PC-9 (cell line): ENCODE results near the gene LRRC8C. TPM values are rescaled to one million over a fixed set of nuclear protein-coding genes. Genes with fewer than 3 reads are reported as not detected.
"Not testable (repeated sequence)": the region's sequence is repeated elsewhere in the genome, so short reads cannot be mapped to it uniquely, and the experiment has no call there.

Experiments used
- BruUV-seq: library from RNA; stranded (reverse); fragments of 400-500 nt; replicated peaks from 2 replicates; lab custom pipeline; 2021; lab: Mats Ljungman, UMichigan
- CTCF ChIA-PET: fragments of 300-600 bp; sonication (Branson Sonifier 250); formaldehyde crosslinking; loops from one replicate; lab custom pipeline; 2022; ENCODE audit warnings: antibody characterized with exemption; lab: Charles Lee
- POLR2A ChIA-PET: fragments of 300-600 bp; sonication (Branson Sonifier 250); formaldehyde crosslinking; loops from one replicate; lab custom pipeline; 2022; ENCODE audit warnings: antibody characterized with exemption; ENCODE audit not compliant: unreplicated experiment; lab: Charles Lee
- DNase-seq, 2 experiments: peaks; one replicate each; pipeline versions ENCODE4 v3.0.0 to v3.0.0-alpha.2; 2015 to 2022; ENCODE audit warnings: mixed read lengths in 1 of 2
- H2AFZ ChIP-seq: fragments of 200-600 bp; sonication (generic); 2 replicates; pipeline ENCODE4 v1.8.1; 2017; ENCODE audit warnings: antibody characterized with exemption
- H3F3A ChIP-seq: fragments of 200-600 bp; sonication (generic); 2 replicates; pipeline ENCODE4 v1.8.1; 2017; ENCODE audit warnings: antibody characterized with exemption, mild to moderate bottlenecking, low read depth; ENCODE audit not compliant: insufficient read depth
- H3K27ac ChIP-seq: fragments of 200-600 bp; sonication (generic); 2 replicates; pipeline ENCODE4 v1.6.1; 2016; ENCODE audit warnings: mixed run types
- H3K27me3 ChIP-seq: fragments of 200-600 bp; sonication (generic); 2 replicates; pipeline ENCODE4 v1.6.1; 2016; ENCODE audit warnings: low read depth, mixed run types; ENCODE audit not compliant: insufficient read depth
- H3K36me3 ChIP-seq: fragments of 200-600 bp; sonication (generic); 2 replicates; pipeline ENCODE4 v1.6.1; 2016; ENCODE audit warnings: low read depth, mixed run types
- H3K4me1 ChIP-seq: fragments of 200-600 bp; sonication (generic); replicated peaks from 2 replicates; pipeline ENCODE4 v1.6.1; 2016; ENCODE audit warnings: mixed run types; ENCODE audit not compliant: insufficient read depth
- H3K4me2 ChIP-seq: fragments of 200-600 bp; sonication (generic); 2 replicates; pipeline ENCODE4 v1.6.1; 2017; ENCODE audit warnings: mixed run types
- H3K4me3 ChIP-seq: fragments of 200-600 bp; sonication (generic); 2 replicates; pipeline ENCODE4 v1.6.1; 2016; ENCODE audit warnings: mixed run types
- H3K79me2 ChIP-seq: fragments of 200-600 bp; sonication (generic); 2 replicates; pipeline ENCODE4 v1.6.1; 2017; ENCODE audit warnings: low read depth, mixed run types
- H3K9me2 ChIP-seq: fragments of 200-600 bp; sonication (generic); 2 replicates; pipeline ENCODE4 v1.8.1; 2017; ENCODE audit warnings: mild to moderate bottlenecking; ENCODE audit not compliant: insufficient read depth
- H3K9me3 ChIP-seq: fragments of 200-600 bp; sonication (generic); 2 replicates; pipeline ENCODE4 v1.8.1; 2016; ENCODE audit warnings: low read depth; ENCODE audit not compliant: insufficient read depth
- H4K20me1 ChIP-seq: fragments of 200-600 bp; sonication (generic); 2 replicates; pipeline ENCODE4 v1.8.1; 2017; ENCODE audit not compliant: insufficient read depth
- CTCF ChIP-seq: fragments of 200-600 bp; sonication (generic); conservative IDR thresholded peaks from 2 replicates; pipeline ENCODE4 v1.6.1; 2017; ENCODE audit warnings: mixed run types, antibody characterized with exemption, mild to moderate bottlenecking, moderate library complexity
- EZH2 ChIP-seq: fragments of 200-600 bp; sonication (generic); IDR thresholded peaks from 2 replicates; pipeline ENCODE4 v1.8.0; 2017; ENCODE audit warnings: antibody characterized with exemption, low read depth
- intact Hi-C: fragments of 100-400 bp; cut with micrococcal nuclease; formaldehyde crosslinking; loops from one replicate; pipeline ENCODE4 v1.10.0; 2022; ENCODE audit not compliant: unreplicated experiment
- total RNA-seq: library from RNA; stranded (reverse); gene quantifications from 2 replicates; pipeline ENCODE4 v1.2.3, GENCODE V29; 2021

Gene LRRC8C
- total RNA-seq, 1 experiment from 2014 or later = 2.2 TPM

- H3K9me2 ChIP-seq = no peaks in the 10 kb centered on the region; the same call in 1 of the 2 replicates
- H3K27me3 ChIP-seq = no peaks in the 10 kb centered on the region
- no peak overlapping the region for H3K4me2 ChIP-seq
- no peak overlapping the region for H2AFZ ChIP-seq
- H3K4me3 ChIP-seq = no peak overlapping the region
- H4K20me1 ChIP-seq = no peaks in the 10 kb centered on the region
- H3K27ac ChIP-seq = no peak overlapping the region
- TF ChIP-seq CTCF = no peak
- no peak for TF ChIP-seq EZH2
- intact Hi-C loops = no loop called here
- H3K9me3 ChIP-seq = no peaks in the 10 kb centered on the region
- H3K4me1 ChIP-seq = peaks cover 2% of the 10 kb centered on the region
- DNase-seq = no peak
- H3K36me3 ChIP-seq = no peaks in the 10 kb centered on the region
- H3K79me2 ChIP-seq = 0 out of 2 replicates have a peak, but pooled peaks cover under 1% of the 10 kb centered on the region
- POLR2A ChIA-PET = no interaction called here
- CTCF ChIA-PET = no interaction called here
- BruUV-seq = no TSS peak
- H3F3A ChIP-seq = peaks cover 4% of the 10 kb centered on the region; the same call in 1 of the 2 replicates
Measured at GRCh38 chr1:89629146-89629545, 3.8 kb upstream of the LRRC8C start.

- H3K4me1 ChIP-seq, H3K9me3 ChIP-seq, intact Hi-C loops, H2AFZ ChIP-seq, H3K27me3 ChIP-seq, H4K20me1 ChIP-seq, H3K9me2 ChIP-seq, H3K4me3 ChIP-seq, BruUV-seq, H3K27ac ChIP-seq, H3F3A ChIP-seq, CTCF ChIA-PET, DNase-seq, POLR2A ChIA-PET, H3K36me3 ChIP-seq, H3K79me2 ChIP-seq, H3K4me2 ChIP-seq: not testable (repeated sequence)
Measured at GRCh38 chr1:89629600-89629999, 3.3 kb upstream of the LRRC8C start.

- H3K27me3 ChIP-seq = no peaks in the 10 kb centered on the region
- TF ChIP-seq CTCF (no peak), EZH2 (no peak)
- peaks cover 11% of the 10 kb centered on the region for H3K4me1 ChIP-seq
- no peak overlapping the region for H3K4me2 ChIP-seq
- peaks cover 4% of the 10 kb centered on the region; the same call in 1 of the 2 replicates for H3F3A ChIP-seq
- 0 out of 2 replicates have a peak, but pooled peaks cover 3% of the 10 kb centered on the region for H3K79me2 ChIP-seq
- ChIA-PET POLR2A (no interaction called here), CTCF (no interaction called here)
- no peaks in the 10 kb centered on the region for H3K36me3 ChIP-seq
- no peak overlapping the region for H3K4me3 ChIP-seq
- no peaks in the 10 kb centered on the region for H3K9me3 ChIP-seq
- H3K27ac ChIP-seq = no peak overlapping the region
- H2AFZ ChIP-seq = no peak overlapping the region
- no peak for DNase-seq
- BruUV-seq = no TSS peak
- H4K20me1 ChIP-seq = no peaks in the 10 kb centered on the region
- H3K9me2 ChIP-seq = no peaks in the 10 kb centered on the region
- intact Hi-C loops = loop anchor here (10.0 kb wide), 1 partner anchor 365 kb away; the partner anchor contains the start of gene ZNF326
Measured at GRCh38 chr1:89630048-89630447, 2.9 kb upstream of the LRRC8C start.
